ENCODE results near the gene FRMD4B. TPM values are rescaled to one million over a fixed set of nuclear protein-coding genes. Genes with fewer than 3 reads are reported as not detected.
"Not testable (repeated sequence)": the region's sequence is repeated elsewhere in the genome, so short reads cannot be mapped to it uniquely, and the experiment has no call there.

FRMD4B gene
- total and polyA plus RNA-seq, 2 donors (not counting 3 experiments of a cell fraction or from before 2014, with no cell fraction given) = 66.4 to 89.7 TPM

DNA sequence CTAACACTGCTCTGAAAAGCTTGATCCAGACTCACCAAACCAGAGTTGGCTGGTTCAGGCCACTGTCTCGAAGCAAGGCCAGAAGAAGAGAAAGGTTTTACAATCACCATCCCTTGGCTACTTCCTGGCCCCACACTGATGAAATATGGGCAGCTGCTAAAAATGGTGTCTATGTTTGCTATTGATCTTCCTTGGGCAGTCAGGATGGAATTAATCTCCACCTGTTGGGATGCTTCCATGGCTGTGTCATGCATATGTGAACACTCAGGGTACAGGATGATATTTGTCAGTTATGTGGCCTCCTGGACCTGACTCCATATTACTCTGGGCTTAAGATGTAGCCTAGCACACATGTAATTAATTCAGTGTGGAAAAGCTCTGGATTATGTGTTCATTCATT lies 61.9 kb downstream of the FRMD4B start:
- Histone ChIP-seq H3K27me3 (ENCODE audit: control insufficient read depth in 2 of 2, insufficient read depth in 2 of 2, low read length in 2 of 2) (no peaks in the 10 kb centered on the region), H3K79me2 (ENCODE audit: control insufficient read depth, insufficient read depth, low read length) (peaks cover 75% of the 10 kb centered on the region), H3K4me3 (replicated peaks in 1 of 3; ENCODE audit: insufficient read depth in 1 of 3, low read depth in 1 of 3, low read length in 3 of 3) (no peak overlapping the region), H3K4me1 (ENCODE audit: control insufficient read depth, extremely low read depth, insufficient read depth, low read length) (peaks cover 28% of the 10 kb centered on the region), H3K9ac (replicated peaks; ENCODE audit: extremely low read depth, insufficient read depth, low read length) (no peak overlapping the region), H3K9me1 (replicated peaks; ENCODE audit: control insufficient read depth, extremely low read depth, insufficient read depth, low read length) (no peaks in the 10 kb centered on the region), H3K9me3 (replicated peaks; ENCODE audit: control insufficient read depth, insufficient read depth, low read length) (no peaks in the 10 kb centered on the region), H2AFZ (ENCODE audit: low read depth, low read length) (no peak overlapping the region), H3K36me3 (ENCODE audit: control insufficient read depth in 2 of 2, extremely low read depth in 1 of 2, insufficient read depth in 2 of 2, low read length in 2 of 2) (no peaks in the 10 kb centered on the region), H3K27ac (ENCODE audit: insufficient read depth, low read depth, low read length) (no peak overlapping the region), H4K20me1 (replicated peaks; ENCODE audit: control insufficient read depth, extremely low read depth, insufficient read depth, low read length) (peaks cover 7% of the 10 kb centered on the region), H3K4me2 (ENCODE audit: insufficient read depth, low read length) (no peak overlapping the region)
- no TSS peak for BruUV-seq (replicated peaks)
- CTCF ChIA-PET = interaction anchor here (1.0 to 1.6 kb wide), 6 partner anchors 14 to 116 kb away, joined by 3 to 7 read pairs (median 4); partner anchors contain the start of gene FRMD4B
- intact Hi-C loops (cut with micrococcal nuclease) = loop anchor here (5.0 kb wide), 1 partner anchor 348 kb away; no protein-coding TSS in a partner anchor
- DNase-seq (ENCODE audit: low read depth, low spot score) = no peak
- dilution Hi-C loops (cut with MboI; ENCODE audit: extremely low pct_ligation_motif_present, low sequenced_read_pairs) = loop anchor here (10.0 kb wide), 1 partner anchor 101 kb away; no protein-coding TSS in a partner anchor
- TF ChIP-seq JUN (IDR thresholded peaks at IDR 0.05; ENCODE audit: borderline replicate concordance, insufficient read depth, insufficient read length, low read depth) (no peak), MYC (IDR thresholded peaks at IDR 0.05; ENCODE audit: low read depth, low read length) (no peak), EZH2 (IDR thresholded peaks at IDR 0.05; ENCODE audit: borderline replicate concordance, low read depth, low read length, severe bottlenecking) (no peak), POLR2AphosphoS5 (IDR thresholded peaks at IDR 0.05; ENCODE audit: insufficient read depth, low read depth, low read length) (no peak), POLR2A (IDR thresholded peaks at IDR 0.05; ENCODE audit: low read depth, low read length) (no peak)
- POLR2A ChIA-PET = no interaction called here
- FAIRE-seq = no peak

DNA sequence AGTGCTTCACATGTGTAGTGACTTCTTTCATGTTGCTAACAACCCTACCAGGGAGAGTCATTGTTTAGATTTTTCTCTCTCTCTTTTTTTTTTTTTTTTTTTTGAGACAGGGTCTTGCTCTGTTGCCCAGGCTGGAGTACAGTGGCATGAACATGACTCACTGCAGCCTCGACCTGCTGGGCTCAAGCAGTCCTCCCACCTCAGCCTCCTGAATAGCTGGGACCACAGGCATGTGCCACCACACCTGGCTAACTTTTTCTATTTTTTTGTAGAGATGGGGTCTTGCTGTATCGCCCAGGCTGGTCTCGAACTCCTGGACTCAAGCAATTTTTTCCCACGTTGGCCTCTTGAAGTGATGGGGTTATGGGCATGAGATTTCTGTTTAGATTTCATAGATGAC lies 63.4 kb downstream of the FRMD4B start:
- not testable (repeated sequence) for H4K20me1 ChIP-seq (replicated peaks; ENCODE audit: control insufficient read depth, extremely low read depth, insufficient read depth, low read length); H3K9me3 ChIP-seq (replicated peaks; ENCODE audit: control insufficient read depth, insufficient read depth, low read length); FAIRE-seq; H3K27ac ChIP-seq (ENCODE audit: insufficient read depth, low read depth, low read length); H2AFZ ChIP-seq (ENCODE audit: low read depth, low read length); H3K4me3 ChIP-seq (replicated peaks in 1 of 3; ENCODE audit: insufficient read depth in 1 of 3, low read depth in 1 of 3, low read length in 3 of 3); H3K9me1 ChIP-seq (replicated peaks; ENCODE audit: control insufficient read depth, extremely low read depth, insufficient read depth, low read length); H3K27me3 ChIP-seq (ENCODE audit: control insufficient read depth in 2 of 2, insufficient read depth in 2 of 2, low read length in 2 of 2); H3K9ac ChIP-seq (replicated peaks; ENCODE audit: extremely low read depth, insufficient read depth, low read length); BruUV-seq (replicated peaks); H3K36me3 ChIP-seq (ENCODE audit: control insufficient read depth in 2 of 2, extremely low read depth in 1 of 2, insufficient read depth in 2 of 2, low read length in 2 of 2); DNase-seq (ENCODE audit: low read depth, low spot score); H3K4me2 ChIP-seq (ENCODE audit: insufficient read depth, low read length)
- peaks cover 14% of the 10 kb centered on the region for H3K4me1 ChIP-seq (ENCODE audit: control insufficient read depth, extremely low read depth, insufficient read depth, low read length)
- ChIA-PET CTCF (interaction anchor here (0.8 to 3.5 kb wide), 5 partner anchors 10 to 117 kb away, joined by 3 to 16 read pairs (median 6); no protein-coding TSS in a partner anchor), POLR2A (interaction anchor here (0.9 kb wide), 1 partner anchor 213 kb away, joined by 3 read pairs; no protein-coding TSS in a partner anchor)
- dilution Hi-C loops (cut with MboI; ENCODE audit: extremely low pct_ligation_motif_present, low sequenced_read_pairs) (loop anchor here (10.0 kb wide), 1 partner anchor 102 kb away; no protein-coding TSS in a partner anchor), intact Hi-C loops (cut with micrococcal nuclease) (loop anchor here (5.0 kb wide), 1 partner anchor 350 kb away; no protein-coding TSS in a partner anchor)
- peaks cover 78% of the 10 kb centered on the region for H3K79me2 ChIP-seq (ENCODE audit: control insufficient read depth, insufficient read depth, low read length)

Measured in endothelial cell of umbilical vein (primary cell).